ENCODE measurements around the gene DNAJC2. TPM values are rescaled to one million over a fixed set of nuclear protein-coding genes. Genes with fewer than 3 reads are reported as not detected.
A peak's percentile ranks its signal among the peaks of the same experiment; 100 is the strongest.
"Not testable (repeated sequence)": the region's sequence is repeated elsewhere in the genome, so short reads cannot be mapped to it uniquely, and the experiment has no call there.

DNAJC2 gene
- total RNA-seq, 2 experiments from 2014 or later, result 50.0 to 56.2 TPM

GRCh38 chr7:103296901-103297836, 47.4 kb downstream of the DNAJC2 start, which contains the start of gene PMPCB:
Gene PMPCB (plus strand): TSS chr7:103297435. CDS start chr7:103297460, 25 bp downstream.
- no peaks in the 10 kb centered on the region for H3K9me3 Mint-ChIP-seq (ENCODE audit: low read depth)
- POLR2A ChIA-PET, result no interaction called here

GRCh38 chr7:103293526-103293925, 51.0 kb downstream of the DNAJC2 start:
- intact Hi-C loops (cut with DNase I, micrococcal nuclease), result loop anchor here in 1 of 2 experiments (10.0 kb wide), 1 partner anchor 861 kb away; no protein-coding TSS in a partner anchor
- ChIA-PET CTCF (interaction anchor here (0.9 kb wide), 1 partner anchor 65 kb away, joined by 3 read pairs; no protein-coding TSS in a partner anchor), POLR2A (no interaction called here)
- ATAC-seq, result no peak
- no peaks in the 10 kb centered on the region for H3K27me3 Mint-ChIP-seq
- H3K9me3 Mint-ChIP-seq (ENCODE audit: low read depth), result no peaks in the 10 kb centered on the region
- H3K4me3 Mint-ChIP-seq, result no peak overlapping the region
- no peak for DNase-seq
- peaks cover 5% of the 10 kb centered on the region for H3K36me3 Mint-ChIP-seq (ENCODE audit: low read depth)
- no peak overlapping the region for H3K27ac Mint-ChIP-seq
- peaks cover 20% of the 10 kb centered on the region for H3K4me1 Mint-ChIP-seq

More at GRCh38 chr7:103296901-103297836, 47.4 kb downstream of the DNAJC2 start, which contains the start of gene PMPCB:
- H3K27me3 Mint-ChIP-seq, result no peaks in the 10 kb centered on the region
- ATAC-seq (peak; percentile 98), DNase-seq (peak; percentile 98)
- H3K36me3 Mint-ChIP-seq (ENCODE audit: low read depth), result peaks cover 27% of the 10 kb centered on the region
- CTCF ChIA-PET, result interaction anchor here (0.6 to 2.5 kb wide), 12 partner anchors 9 to 225 kb away, joined by 3 to 6 read pairs (median 3); partner anchors contain the start of gene ARMC10
- H3K4me3 Mint-ChIP-seq, result peak within 1 kb of the TSS; percentile 89
- H3K27ac Mint-ChIP-seq, result peak within 1 kb of the TSS; percentile 93
- peaks cover 33% of the 10 kb centered on the region for H3K4me1 Mint-ChIP-seq
- intact Hi-C loops (cut with DNase I, micrococcal nuclease), result loop anchor here (1.0 to 10.0 kb wide), 6 partner anchors 17 to 858 kb away; partner anchors contain the start of genes PSMC2 (in 2 of the 2), FAM185A (in 1 of the 2) and NAPEPLD (in 1 of the 2)

GRCh38 chr7:103292122-103292521, 52.4 kb downstream of the DNAJC2 start:
- no peak for ATAC-seq
- DNase-seq, result no peak
- H3K4me3 Mint-ChIP-seq, result no peak overlapping the region
- H3K27ac Mint-ChIP-seq, result no peak overlapping the region
- intact Hi-C loops (cut with DNase I, micrococcal nuclease), result loop anchor here in 1 of 2 experiments (10.0 kb wide), 1 partner anchor 863 kb away; no protein-coding TSS in a partner anchor
- no peaks in the 10 kb centered on the region for H3K27me3 Mint-ChIP-seq
- H3K36me3 Mint-ChIP-seq (ENCODE audit: low read depth), result no peaks in the 10 kb centered on the region
- CTCF ChIA-PET, result no interaction called here
- peaks cover 12% of the 10 kb centered on the region for H3K4me1 Mint-ChIP-seq
- H3K9me3 Mint-ChIP-seq (ENCODE audit: low read depth), result no peaks in the 10 kb centered on the region
- POLR2A ChIA-PET, result no interaction called here

- ATAC-seq; H3K27me3 Mint-ChIP-seq; intact Hi-C loops (cut with DNase I, micrococcal nuclease); DNase-seq; H3K4me3 Mint-ChIP-seq; H3K27ac Mint-ChIP-seq; POLR2A ChIA-PET; H3K36me3 Mint-ChIP-seq (ENCODE audit: low read depth); H3K9me3 Mint-ChIP-seq (ENCODE audit: low read depth): not testable (repeated sequence)
- CTCF ChIA-PET, result interaction anchor here (1.5 kb wide), 1 partner anchor 13 kb away, joined by 3 read pairs; no protein-coding TSS in a partner anchor
- H3K4me1 Mint-ChIP-seq, result peaks cover 18% of the 10 kb centered on the region
These were observed 61.7 kb downstream of the DNAJC2 start for GRCh38 chr7:103282802-103283427.

GRCh38 chr7:103280803-103281155, 63.8 kb downstream of the DNAJC2 start:
- H3K27me3 Mint-ChIP-seq; H3K9me3 Mint-ChIP-seq (ENCODE audit: low read depth); ATAC-seq; H3K36me3 Mint-ChIP-seq (ENCODE audit: low read depth); POLR2A ChIA-PET: not testable (repeated sequence)
- peak; percentile 25 for DNase-seq
- CTCF ChIA-PET, result interaction anchor here (0.6 to 1.0 kb wide), 4 partner anchors 18 to 523 kb away, joined by 3 to 7 read pairs (median 4); no protein-coding TSS in a partner anchor
- Mint-ChIP-seq H3K4me1 (peaks cover 18% of the 10 kb centered on the region), H3K27ac (peak overlapping the region; percentile 98), H3K4me3 (peak overlapping the region; percentile 92)
- intact Hi-C loops (cut with DNase I, micrococcal nuclease), result loop anchor here (1.0 to 2.0 kb wide), 6 partner anchors 17 to 532 kb away; partner anchors contain the start of genes PMPCB (in 2 of the 2), ARMC10 (in 1 of the 2), DNAJC2 (in 1 of the 2) and FAM185A (in 1 of the 2)

- Mint-ChIP-seq H3K4me1 (peaks cover 18% of the 10 kb centered on the region), H3K4me3 (peak overlapping the region; percentile 92), H3K27ac (peak overlapping the region; percentile 98)
- ATAC-seq (peak; percentile 90), DNase-seq (peak; percentile 92)
- POLR2A ChIA-PET; H3K27me3 Mint-ChIP-seq; H3K9me3 Mint-ChIP-seq (ENCODE audit: low read depth); H3K36me3 Mint-ChIP-seq (ENCODE audit: low read depth): not testable (repeated sequence)
- CTCF ChIA-PET, result interaction anchor here (0.6 to 1.0 kb wide), 5 partner anchors 19 to 522 kb away, joined by 3 to 7 read pairs (median 3); no protein-coding TSS in a partner anchor
- intact Hi-C loops (cut with DNase I, micrococcal nuclease), result loop anchor here (1.0 to 2.0 kb wide), 6 partner anchors 17 to 531 kb away; partner anchors contain the start of genes PMPCB (in 2 of the 2), ARMC10 (in 1 of the 2), DNAJC2 (in 1 of the 2) and FAM185A (in 1 of the 2)
These were observed 64.4 kb downstream of the DNAJC2 start for GRCh38 chr7:103279963-103280802.

GRCh38 chr7:103279636-103279962, 65.0 kb downstream of the DNAJC2 start:
- H3K36me3 Mint-ChIP-seq (ENCODE audit: low read depth); DNase-seq; intact Hi-C loops (cut with DNase I, micrococcal nuclease); H3K9me3 Mint-ChIP-seq (ENCODE audit: low read depth); H3K27me3 Mint-ChIP-seq; CTCF ChIA-PET; POLR2A ChIA-PET: not testable (repeated sequence)
- peak; percentile 37 for ATAC-seq
- Mint-ChIP-seq H3K4me1 (peaks cover 18% of the 10 kb centered on the region), H3K4me3 (peak overlapping the region; percentile 92), H3K27ac (peak overlapping the region; percentile 89)

GRCh38 chr7:103278195-103278594, 66.4 kb downstream of the DNAJC2 start:
- ATAC-seq; H3K9me3 Mint-ChIP-seq (ENCODE audit: low read depth); intact Hi-C loops (cut with DNase I, micrococcal nuclease); H3K4me3 Mint-ChIP-seq; H3K27me3 Mint-ChIP-seq; POLR2A ChIA-PET; H3K27ac Mint-ChIP-seq; DNase-seq: not testable (repeated sequence)
- Mint-ChIP-seq H3K4me1 (peaks cover 18% of the 10 kb centered on the region), H3K36me3 (ENCODE audit: low read depth) (peaks cover 14% of the 10 kb centered on the region)
- CTCF ChIA-PET, result interaction anchor here (0.9 kb wide), 1 partner anchor 18 kb away, joined by 4 read pairs; no protein-coding TSS in a partner anchor

- DNase-seq; H3K9me3 Mint-ChIP-seq (ENCODE audit: low read depth); H3K27me3 Mint-ChIP-seq; ATAC-seq; POLR2A ChIA-PET; H3K4me3 Mint-ChIP-seq; CTCF ChIA-PET; H3K27ac Mint-ChIP-seq; intact Hi-C loops (cut with DNase I, micrococcal nuclease): not testable (repeated sequence)
- peaks cover 11% of the 10 kb centered on the region for H3K4me1 Mint-ChIP-seq
- peaks cover 19% of the 10 kb centered on the region for H3K36me3 Mint-ChIP-seq (ENCODE audit: low read depth)
These were observed 69.7 kb downstream of the DNAJC2 start for GRCh38 chr7:103274867-103275266.

GRCh38 chr7:103273374-103273773, 71.2 kb downstream of the DNAJC2 start:
- ATAC-seq; intact Hi-C loops (cut with DNase I, micrococcal nuclease); POLR2A ChIA-PET; H3K27me3 Mint-ChIP-seq; CTCF ChIA-PET; H3K27ac Mint-ChIP-seq; H3K9me3 Mint-ChIP-seq (ENCODE audit: low read depth); H3K4me1 Mint-ChIP-seq; DNase-seq; H3K4me3 Mint-ChIP-seq: not testable (repeated sequence)
- H3K36me3 Mint-ChIP-seq (ENCODE audit: low read depth), result peaks cover 16% of the 10 kb centered on the region
